A549 (cell line): Measurements from ENCODE around the gene FRY. TPM values are rescaled to one million over a fixed set of nuclear protein-coding genes. Genes with fewer than 3 reads are reported as not detected.
"Not testable (repeated sequence)": the region's sequence is repeated elsewhere in the genome, so short reads cannot be mapped to it uniquely, and the experiment has no call there.

Source experiments
- ATAC-seq, 2 experiments: fragments of 200-7000 bp in 1 of 2; fragments of >200 bp in 1 of 2; cut with Nextera tagmentation in 1 of 2; cut with Tn5 transposase in 1 of 2; 3 replicates each; pipeline versions ENCODE4 v1.8.0 to v1.9.1; 2018 to 2020; ENCODE audit warnings: mild to moderate bottlenecking in 1 of 2, moderate library complexity in 1 of 2
- CTCF ChIA-PET: fragments of 300-600 bp; sonication (Branson Sonifier 250); formaldehyde crosslinking; extraction: SDS; loops from one replicate; lab custom pipeline; 2021; ENCODE audit warnings: antibody characterized with exemption, inconsistent platforms; lab: Yijun Ruan, JAX
- POLR2A ChIA-PET: fragments of 350-600 bp; formaldehyde crosslinking; extraction: SDS; loops from one replicate; lab custom pipeline; 2021; ENCODE audit warnings: antibody characterized with exemption, inconsistent platforms; lab: Yijun Ruan, JAX
- DNase-seq, 2 experiments: peaks; one replicate each; pipeline versions ENCODE4 v3.0.0 to v3.0.0-alpha.2; 2011 to 2016; ENCODE audit warnings: low read depth in 1 of 2, low spot score in 1 of 2
- FAIRE-seq: peaks from 2 replicates; lab custom pipeline; 2011; peaks lifted over from hg19 to GRCh38; lab: Jason Lieb, UNC
- H3K27ac ChIP-seq, 2 experiments: fragments of >200 bp; sonication (Bioruptor Twin); formaldehyde crosslinking; 3 replicates each; pipeline ENCODE4 v1.5.1; 2016 to 2017
- H3K4me1 ChIP-seq: fragments of >200 bp; sonication (Bioruptor Twin); formaldehyde crosslinking; 3 replicates; pipeline ENCODE4 v1.6.1; 2016
- H3K4me2 ChIP-seq: fragments of >200 bp; sonication (Bioruptor Twin); formaldehyde crosslinking; 3 replicates; pipeline ENCODE4 v1.6.1; 2016
- H3K4me3 ChIP-seq: fragments of >200 bp; sonication (Bioruptor Twin); formaldehyde crosslinking; 3 replicates; pipeline ENCODE4 v1.5.1; 2016
- H3K9me3 ChIP-seq: fragments of >200 bp; sonication (Bioruptor Twin); formaldehyde crosslinking; 3 replicates; pipeline ENCODE4 v1.6.1; 2016
- CBX2 ChIP-seq: fragments of 200-600 bp; sonication (generic); IDR thresholded peaks from 2 replicates; pipeline ENCODE4 v1.6.1; 2016; ENCODE audit warnings: low read depth, mild to moderate bottlenecking, borderline replicate concordance
- CEBPB ChIP-seq, 2 experiments: fragments of >200 bp in 1 of 2; sonication (Bioruptor Twin) in 1 of 2; formaldehyde crosslinking in 1 of 2; IDR thresholded peaks; 2 replicates each; pipeline ENCODE4 v1.6.1; 2012 to 2016
- EHF ChIP-seq: fragments of 250-450 bp; sonication (Bioruptor Pico); IDR thresholded peaks from 2 replicates; pipeline ENCODE4 v1.5.0; 2020; ENCODE audit warnings: mild to moderate bottlenecking
- EHMT2 ChIP-seq: fragments of 200-600 bp; sonication (generic); IDR thresholded peaks from 2 replicates; pipeline ENCODE4 v1.6.1; 2016; ENCODE audit warnings: antibody characterized with exemption, low read depth, mild to moderate bottlenecking, moderate library complexity
- ESRRA ChIP-seq: fragments of 150-350 bp; IDR thresholded peaks from 2 replicates; pipeline ENCODE4 v1.6.1; 2014; ENCODE audit warnings: mild to moderate bottlenecking, low read length, borderline replicate concordance
- FOSL2 ChIP-seq, 2 experiments: fragments of 450-650 bp in 1 of 2; fragments of >200 bp in 1 of 2; sonication (Bioruptor Twin) in 1 of 2; formaldehyde crosslinking; IDR thresholded peaks; 2 replicates each; pipeline versions ENCODE4 v1.5.0 to v1.6.1; 2016 to 2020; ENCODE audit warnings: mild to moderate bottlenecking in 1 of 2, moderate library complexity in 1 of 2
- HDAC2 ChIP-seq: fragments of 200-600 bp; sonication (generic); IDR thresholded peaks from 2 replicates; pipeline ENCODE4 v1.6.1; 2016
- HEYL ChIP-seq: fragments of 250-450 bp; sonication (Bioruptor Pico); IDR thresholded peaks from 2 replicates; pipeline ENCODE4 v1.8.0; 2021; ENCODE audit warnings: mild to moderate bottlenecking, moderate library complexity
- HOXB5 ChIP-seq: fragments of 250-450 bp; sonication (Bioruptor Pico); IDR thresholded peaks from 2 replicates; pipeline ENCODE4 v1.5.0; 2020; ENCODE audit warnings: mild to moderate bottlenecking, moderate library complexity
- MYC ChIP-seq: IDR thresholded peaks from 2 replicates; pipeline ENCODE4 v1.6.1; 2012; ENCODE audit warnings: mild to moderate bottlenecking, inconsistent platforms, low read length, improper control_type of control experiment, borderline replicate concordance
- NPAS2 ChIP-seq: fragments of 250-450 bp; sonication (Bioruptor Pico); IDR thresholded peaks from 2 replicates; pipeline ENCODE4 v1.8.0; 2022; ENCODE audit warnings: mild to moderate bottlenecking, moderate library complexity, borderline replicate concordance
- NR3C1 ChIP-seq: fragments of >200 bp; sonication (Bioruptor Twin); formaldehyde crosslinking; IDR thresholded peaks from 3 replicates; pipeline ENCODE4 v1.6.1; 2017
- POLR2AphosphoS2 ChIP-seq: conservative IDR thresholded peaks from 2 replicates; pipeline ENCODE4 v1.6.1; 2012; ENCODE audit warnings: low read length, improper control_type of control experiment, inconsistent platforms
- RAD21 ChIP-seq, 2 experiments: fragments of >200 bp in 1 of 2; sonication (Bioruptor Twin) in 1 of 2; formaldehyde crosslinking in 1 of 2; IDR thresholded peaks in 1 of 2; conservative IDR thresholded peaks in 1 of 2; 2 replicates in 1 of 2; 3 replicates in 1 of 2; pipeline ENCODE4 v1.6.1; 2012 to 2018; ENCODE audit warnings: inconsistent platforms in 1 of 2
- RCOR1 ChIP-seq: fragments of 150-350 bp; IDR thresholded peaks from 2 replicates; pipeline ENCODE4 v1.6.1; 2014; ENCODE audit warnings: antibody characterized with exemption, low read length, low read depth
- SMC3 ChIP-seq: fragments of >200 bp; sonication (Bioruptor Twin); formaldehyde crosslinking; IDR thresholded peaks from 3 replicates; pipeline ENCODE4 v1.6.1; 2018; ENCODE audit warnings: inconsistent platforms
- SREBF2 ChIP-seq: fragments of 450-650 bp; IDR thresholded peaks from 2 replicates; pipeline ENCODE4 v1.6.1; 2014; ENCODE audit warnings: mild to moderate bottlenecking, moderate library complexity
- TFCP2L1 ChIP-seq: fragments of 250-450 bp; sonication (Bioruptor Pico); IDR thresholded peaks from 2 replicates; pipeline ENCODE4 v1.5.0; 2021; ENCODE audit warnings: mild to moderate bottlenecking
- ZC3H11A ChIP-seq: fragments of 450-650 bp; IDR thresholded peaks from 2 replicates; pipeline ENCODE4 v1.6.1; 2014; ENCODE audit warnings: antibody characterized with exemption, mild to moderate bottlenecking
- ZSCAN20 ChIP-seq: fragments of 250-450 bp; sonication (Bioruptor Pico); IDR thresholded peaks from 2 replicates; pipeline ENCODE4 v1.8.0; 2022; ENCODE audit warnings: mild to moderate bottlenecking, moderate library complexity
- WGBS: methylation state at CpG from one replicate; pipeline ENCODE4 v1.1.6; 2017; ENCODE audit errors: missing lambda C conversion rate; 5-methylcytosine and 5-hydroxymethylcytosine counted together
- polyA plus RNA-seq, 4 experiments: library from polyadenylated mRNA; depleted of rRNA in 3 of 4; stranded (reverse); fragments of >200 nt; fragmentation: RNase III in 1 of 4; extraction: RNeasy Plus Mini Kit Qiagen cat#74134 plus additional on column Dnase treatment in 1 of 4; gene quantifications; 2 replicates in 3 of 4; 3 replicates in 1 of 4; pipeline ENCODE4 v1.2.3, GENCODE V29; 2011 to 2017
- TF ChIP-seq, protein P1 (sequence below): IDR thresholded peaks from 2 replicates; pipeline ENCODE4 v1.6.1; 2012
- TF ChIP-seq, protein P2 (sequence below): fragments of >200 bp; sonication (Bioruptor Twin); formaldehyde crosslinking; IDR thresholded peaks from 2 replicates; pipeline ENCODE4 v1.6.1; 2016
- TF ChIP-seq, protein P3 (sequence below): fragments of >200 bp; sonication (Bioruptor Twin); formaldehyde crosslinking; IDR thresholded peaks from 3 replicates; pipeline ENCODE4 v1.5.1; 2016

FRY gene
- polyA plus RNA-seq, 2 of the 4 experiments (the other 2 are of a cell fraction), result 0.08 to 0.26 TPM

DNA sequence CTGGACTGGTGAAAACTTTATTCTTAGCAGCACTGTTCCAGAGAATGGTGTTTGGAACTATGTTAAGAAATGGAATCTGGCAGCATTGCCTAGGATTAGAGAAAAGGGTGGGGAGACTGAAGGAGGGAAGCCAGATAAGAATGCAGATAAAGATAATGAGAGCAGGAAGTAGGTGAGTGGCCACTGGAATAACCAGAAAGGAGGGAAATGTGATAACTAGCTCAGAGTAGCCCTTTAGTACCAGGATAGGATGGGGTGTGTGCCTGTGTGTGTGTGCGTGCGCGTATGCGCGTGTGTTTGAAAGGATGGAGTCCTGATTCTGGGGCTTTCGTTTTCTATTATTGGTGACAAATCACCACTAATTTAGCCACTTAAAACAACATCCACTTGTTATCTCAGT, 33.4 kb upstream of the FRY start:
- no peak overlapping the region for H3K4me2 ChIP-seq
- H3K4me1 ChIP-seq, result no peaks in the 10 kb centered on the region
- no peaks in the 10 kb centered on the region for H3K9me3 ChIP-seq
- 96% methylated on average over 6 of the region's 6 CpGs for WGBS
- ChIA-PET CTCF (no interaction called here), POLR2A (no interaction called here)
- H3K27ac ChIP-seq, result no peak overlapping the region
- no peak overlapping the region for H3K4me3 ChIP-seq
- no peak for ATAC-seq
- FAIRE-seq, result no peak
- no peak for DNase-seq
- TF ChIP-seq ESRRA, result no peak
- no peak for TF ChIP-seq HDAC2
- no peak for TF ChIP-seq EHMT2
- TF ChIP-seq, protein P1, sequence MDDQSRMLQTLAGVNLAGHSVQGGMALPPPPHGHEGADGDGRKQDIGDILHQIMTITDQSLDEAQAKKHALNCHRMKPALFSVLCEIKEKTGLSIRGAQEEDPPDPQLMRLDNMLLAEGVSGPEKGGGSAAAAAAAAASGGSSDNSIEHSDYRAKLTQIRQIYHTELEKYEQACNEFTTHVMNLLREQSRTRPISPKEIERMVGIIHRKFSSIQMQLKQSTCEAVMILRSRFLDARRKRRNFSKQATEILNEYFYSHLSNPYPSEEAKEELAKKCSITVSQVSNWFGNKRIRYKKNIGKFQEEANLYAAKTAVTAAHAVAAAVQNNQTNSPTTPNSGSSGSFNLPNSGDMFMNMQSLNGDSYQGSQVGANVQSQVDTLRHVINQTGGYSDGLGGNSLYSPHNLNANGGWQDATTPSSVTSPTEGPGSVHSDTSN, result no peak
- no peak for TF ChIP-seq RAD21 (conservative IDR thresholded peaks at IDR 0.05 in 1 of 2, IDR thresholded peaks at IDR 0.05 in 1 of 2)
- TF ChIP-seq EHF (CRISPR knock-in tag), result no peak
- TF ChIP-seq, protein P2, sequence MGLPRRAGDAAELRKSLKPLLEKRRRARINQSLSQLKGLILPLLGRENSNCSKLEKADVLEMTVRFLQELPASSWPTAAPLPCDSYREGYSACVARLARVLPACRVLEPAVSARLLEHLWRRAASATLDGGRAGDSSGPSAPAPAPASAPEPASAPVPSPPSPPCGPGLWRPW, result no peak
- no peak for TF ChIP-seq ZC3H11A
- TF ChIP-seq TFCP2L1 (CRISPR knock-in tag), result no peak
- TF ChIP-seq FOSL2 (IDR thresholded peaks at IDR 0.05), result no peak
- no peak for TF ChIP-seq FOSL2 (CRISPR knock-in tag; IDR thresholded peaks at IDR 0.05)
- TF ChIP-seq, all 56 proteins: peak for 0

DNA sequence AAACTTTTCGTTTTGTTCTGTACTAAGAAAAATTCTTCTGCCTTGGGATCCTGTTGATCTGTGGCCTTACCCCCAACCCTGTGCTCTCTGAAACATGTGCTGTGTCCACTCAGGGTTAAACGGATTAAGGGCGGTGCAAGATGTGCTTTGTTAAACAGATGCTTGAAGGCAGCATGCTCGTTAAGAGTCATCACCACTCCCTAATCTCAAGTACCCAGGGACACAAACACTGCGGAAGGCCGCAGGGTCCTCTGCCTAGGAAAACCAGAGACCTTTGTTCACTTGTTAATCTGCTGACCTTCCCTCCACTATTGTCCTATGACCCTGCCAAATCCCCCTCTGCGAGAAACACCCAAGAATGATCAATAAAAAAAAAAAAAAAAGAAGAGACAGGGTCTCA, 30.8 kb upstream of the FRY start:
- H3K27ac ChIP-seq, H3K4me2 ChIP-seq, DNase-seq, FAIRE-seq, ATAC-seq, H3K9me3 ChIP-seq, POLR2A ChIA-PET, H3K4me1 ChIP-seq, H3K4me3 ChIP-seq: not testable (repeated sequence)
- WGBS, result 40% methylated on average over 2 of the region's 7 CpGs
- CTCF ChIA-PET, result interaction anchor here (1.0 to 1.6 kb wide), 4 partner anchors 14 to 581 kb away, joined by 3 to 4 read pairs (median 3); no protein-coding TSS in a partner anchor

DNA sequence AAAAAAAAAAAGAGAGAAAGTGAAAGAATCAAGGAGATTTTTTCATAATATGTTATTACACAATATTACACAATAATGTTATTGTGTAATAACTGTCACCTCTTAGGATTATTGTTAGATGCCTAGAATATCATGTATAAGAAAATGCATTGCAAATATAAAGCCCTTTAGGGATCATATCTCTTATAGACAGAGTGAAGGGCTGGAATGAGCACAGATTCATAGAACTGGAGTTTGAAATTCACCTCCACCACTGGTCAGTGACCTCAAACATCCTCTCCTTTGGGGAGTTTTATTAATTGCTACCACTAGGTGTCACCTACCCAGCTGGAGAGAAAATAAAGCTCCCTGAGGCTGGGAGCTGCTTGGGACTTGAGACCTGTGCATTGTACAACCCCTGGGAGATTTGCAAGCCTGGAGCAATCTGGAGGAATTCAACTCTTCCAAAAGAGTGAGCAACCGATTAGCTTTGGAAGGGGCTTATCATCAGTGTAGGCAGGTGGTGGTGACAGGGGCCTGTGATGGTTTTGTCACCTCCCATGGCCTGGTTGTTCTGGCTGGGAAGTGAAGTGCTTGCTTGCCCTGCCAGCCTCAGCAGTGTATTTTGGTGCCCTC, 30.3 kb upstream of the FRY start:
- H3K4me1 ChIP-seq, result no peaks in the 10 kb centered on the region
- ATAC-seq (peak; percentile 77 to 88; a peak in 4 of 6 replicates), DNase-seq (peak; percentile 39 to 40), FAIRE-seq (no peak)
- ChIA-PET CTCF (interaction anchor here (1.0 to 1.6 kb wide), 5 partner anchors 13 to 580 kb away, joined by 3 to 4 read pairs (median 3); no protein-coding TSS in a partner anchor), POLR2A (no interaction called here)
- no peak overlapping the region for H3K27ac ChIP-seq
- TF ChIP-seq, protein P3, sequence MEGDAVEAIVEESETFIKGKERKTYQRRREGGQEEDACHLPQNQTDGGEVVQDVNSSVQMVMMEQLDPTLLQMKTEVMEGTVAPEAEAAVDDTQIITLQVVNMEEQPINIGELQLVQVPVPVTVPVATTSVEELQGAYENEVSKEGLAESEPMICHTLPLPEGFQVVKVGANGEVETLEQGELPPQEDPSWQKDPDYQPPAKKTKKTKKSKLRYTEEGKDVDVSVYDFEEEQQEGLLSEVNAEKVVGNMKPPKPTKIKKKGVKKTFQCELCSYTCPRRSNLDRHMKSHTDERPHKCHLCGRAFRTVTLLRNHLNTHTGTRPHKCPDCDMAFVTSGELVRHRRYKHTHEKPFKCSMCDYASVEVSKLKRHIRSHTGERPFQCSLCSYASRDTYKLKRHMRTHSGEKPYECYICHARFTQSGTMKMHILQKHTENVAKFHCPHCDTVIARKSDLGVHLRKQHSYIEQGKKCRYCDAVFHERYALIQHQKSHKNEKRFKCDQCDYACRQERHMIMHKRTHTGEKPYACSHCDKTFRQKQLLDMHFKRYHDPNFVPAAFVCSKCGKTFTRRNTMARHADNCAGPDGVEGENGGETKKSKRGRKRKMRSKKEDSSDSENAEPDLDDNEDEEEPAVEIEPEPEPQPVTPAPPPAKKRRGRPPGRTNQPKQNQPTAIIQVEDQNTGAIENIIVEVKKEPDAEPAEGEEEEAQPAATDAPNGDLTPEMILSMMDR, result peak; percentile 44
- TF ChIP-seq HOXB5 (CRISPR knock-in tag) (no peak), CEBPB (IDR thresholded peaks at IDR 0.05) (peak; percentile 53 to 55; a peak in 2 of 4 replicates), RAD21 (conservative IDR thresholded peaks at IDR 0.05 in 1 of 2, IDR thresholded peaks at IDR 0.05 in 1 of 2) (0 out of 5 replicates have a peak, but pooled peaks have one; percentile 8 to 16), MYC (no peak), NPAS2 (CRISPR knock-in tag) (no peak)
- H3K9me3 ChIP-seq, result no peaks in the 10 kb centered on the region
- no peak overlapping the region for H3K4me3 ChIP-seq
- no peak overlapping the region for H3K4me2 ChIP-seq
- WGBS, result 20% methylated on average over 1 of the region's 1 CpG

DNA sequence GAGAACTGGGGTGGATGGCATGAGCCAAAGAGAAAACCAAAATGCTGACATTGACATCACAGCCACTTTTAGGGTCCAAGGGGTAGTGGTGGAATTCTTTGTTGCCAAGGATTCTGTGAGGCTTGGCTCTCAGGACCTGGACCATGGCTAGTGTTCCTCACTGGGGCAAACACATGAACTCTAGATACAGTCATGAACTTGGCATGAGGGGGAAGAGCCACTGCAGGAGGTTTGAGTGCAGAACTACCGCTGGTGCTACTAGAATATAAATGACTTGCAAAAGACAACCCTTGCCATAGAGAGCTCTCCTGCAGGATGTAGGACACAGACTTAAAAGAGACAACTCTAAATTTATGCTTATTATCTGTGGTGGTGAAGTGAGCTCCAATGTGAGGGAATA, 29.8 kb upstream of the FRY start:
- H3K9me3 ChIP-seq, result no peaks in the 10 kb centered on the region
- no peak overlapping the region for H3K27ac ChIP-seq
- DNase-seq, result no peak
- ATAC-seq, result no peak
- no peak for FAIRE-seq
- 73% methylated on average over 1 of the region's 1 CpG for WGBS
- H3K4me3 ChIP-seq, result no peak overlapping the region
- no peaks in the 10 kb centered on the region for H3K4me1 ChIP-seq
- CTCF ChIA-PET, result interaction anchor here (1.0 to 1.6 kb wide), 5 partner anchors 13 to 580 kb away, joined by 3 to 4 read pairs (median 3); no protein-coding TSS in a partner anchor
- POLR2A ChIA-PET, result no interaction called here
- no peak overlapping the region for H3K4me2 ChIP-seq
- TF ChIP-seq NR3C1 (no peak), RCOR1 (no peak), CBX2 (no peak), ZSCAN20 (CRISPR knock-in tag) (no peak), SREBF2 (no peak), RAD21 (conservative IDR thresholded peaks at IDR 0.05 in 1 of 2, IDR thresholded peaks at IDR 0.05 in 1 of 2) (no peak), SMC3 (no peak), POLR2AphosphoS2 (no peak), ZC3H11A (no peak), HEYL (CRISPR knock-in tag) (no peak)
- TF ChIP-seq, protein P1, result no peak
- TF ChIP-seq, protein P3, result no peak
